Astrocyte (in vitro differentiated cells and primary cell): Measurements from ENCODE around the gene NKAIN4.
A peak's percentile ranks its signal among the peaks of the same experiment; 100 is the strongest.

Experiments
- EZH2 ChIP-seq: IDR thresholded peaks from 2 replicates; pipeline ENCODE4 v1.6.1; 2012; ENCODE audit warnings: mild to moderate bottlenecking, low read length, inconsistent platforms; ENCODE audit not compliant: insufficient read depth
- TF ChIP-seq, protein P1 (sequence below): IDR thresholded peaks from 2 replicates; pipeline ENCODE4 v1.5.1; 2011; ENCODE audit warnings: low read depth, mild to moderate bottlenecking, inconsistent platforms, low read length, moderate library complexity; ENCODE audit not compliant: insufficient read depth

DNA sequence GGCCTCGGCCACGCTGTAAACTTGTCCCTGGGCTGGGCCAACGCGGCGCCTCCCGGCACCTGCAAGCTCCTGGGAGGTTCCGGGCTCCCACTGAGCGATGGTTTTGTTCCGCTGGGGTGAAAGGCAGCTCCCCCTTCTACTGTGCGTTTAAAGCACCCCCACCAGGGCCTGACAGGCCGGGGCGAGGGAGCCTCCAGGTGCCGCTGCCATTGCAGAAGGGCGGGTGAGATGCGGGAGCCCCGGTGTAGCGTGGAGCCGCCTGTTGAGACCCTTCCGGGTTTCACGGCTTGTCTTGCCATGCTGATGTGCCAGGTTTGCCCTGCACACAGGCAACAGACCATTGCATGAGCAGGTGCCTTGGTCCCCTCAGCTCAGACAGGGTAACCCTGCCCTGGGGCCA lies 41.6 kb upstream of the NKAIN4 start:
- TF ChIP-seq, protein P1, sequence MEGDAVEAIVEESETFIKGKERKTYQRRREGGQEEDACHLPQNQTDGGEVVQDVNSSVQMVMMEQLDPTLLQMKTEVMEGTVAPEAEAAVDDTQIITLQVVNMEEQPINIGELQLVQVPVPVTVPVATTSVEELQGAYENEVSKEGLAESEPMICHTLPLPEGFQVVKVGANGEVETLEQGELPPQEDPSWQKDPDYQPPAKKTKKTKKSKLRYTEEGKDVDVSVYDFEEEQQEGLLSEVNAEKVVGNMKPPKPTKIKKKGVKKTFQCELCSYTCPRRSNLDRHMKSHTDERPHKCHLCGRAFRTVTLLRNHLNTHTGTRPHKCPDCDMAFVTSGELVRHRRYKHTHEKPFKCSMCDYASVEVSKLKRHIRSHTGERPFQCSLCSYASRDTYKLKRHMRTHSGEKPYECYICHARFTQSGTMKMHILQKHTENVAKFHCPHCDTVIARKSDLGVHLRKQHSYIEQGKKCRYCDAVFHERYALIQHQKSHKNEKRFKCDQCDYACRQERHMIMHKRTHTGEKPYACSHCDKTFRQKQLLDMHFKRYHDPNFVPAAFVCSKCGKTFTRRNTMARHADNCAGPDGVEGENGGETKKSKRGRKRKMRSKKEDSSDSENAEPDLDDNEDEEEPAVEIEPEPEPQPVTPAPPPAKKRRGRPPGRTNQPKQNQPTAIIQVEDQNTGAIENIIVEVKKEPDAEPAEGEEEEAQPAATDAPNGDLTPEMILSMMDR: no peak
- peak; percentile 24 for TF ChIP-seq EZH2
